ENCODE measurements around the gene CHID1.

The CHID1 gene

DNA sequence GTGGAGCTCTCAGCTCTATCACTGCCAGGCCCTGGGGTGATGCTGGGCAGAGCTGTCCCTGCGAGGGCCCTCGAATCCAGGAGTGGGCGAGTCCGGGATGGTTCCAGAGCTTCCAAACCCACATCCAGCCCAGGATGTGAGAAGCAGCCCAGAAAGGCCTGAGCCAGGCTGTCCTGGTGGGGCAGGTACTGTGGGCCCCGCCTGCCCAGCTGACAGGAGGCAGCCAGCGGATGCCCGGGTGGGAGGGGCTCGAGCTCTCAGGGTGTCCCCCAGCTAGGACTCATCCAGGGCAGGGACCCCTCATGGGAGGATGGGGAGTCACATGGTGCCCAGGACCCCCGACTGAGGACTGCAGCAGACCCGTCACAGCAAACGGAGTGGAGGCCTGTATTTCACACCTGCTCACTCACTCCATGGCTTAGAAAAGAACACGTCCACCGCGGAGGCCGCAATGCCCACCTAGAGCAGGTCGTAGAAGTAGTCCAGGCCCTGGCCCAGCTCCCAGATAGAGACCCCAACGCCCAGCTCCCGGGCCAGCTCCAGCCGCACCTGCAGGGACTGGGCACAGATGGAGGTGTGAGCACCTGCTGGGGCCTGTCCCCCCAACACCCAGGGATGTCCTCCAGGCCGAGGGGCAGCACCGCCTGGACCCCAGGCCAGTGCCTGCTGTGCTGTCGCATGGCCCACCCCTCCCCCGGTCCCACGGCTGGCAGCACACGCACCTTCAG is 41.0 kb downstream of the CHID1 start:
- peaks cover 6% of the 10 kb centered on the region for H3K36me3 Mint-ChIP-seq
- H3K27ac Mint-ChIP-seq: no peak overlapping the region
- H3K9me3 Mint-ChIP-seq: no peaks in the 10 kb centered on the region
- no peak for ATAC-seq
- no peaks in the 10 kb centered on the region for H3K4me1 Mint-ChIP-seq
- no peak overlapping the region for H3K4me3 Mint-ChIP-seq
- DNase-seq (ENCODE audit: low spot score in 2 of 2): no peak

DNA sequence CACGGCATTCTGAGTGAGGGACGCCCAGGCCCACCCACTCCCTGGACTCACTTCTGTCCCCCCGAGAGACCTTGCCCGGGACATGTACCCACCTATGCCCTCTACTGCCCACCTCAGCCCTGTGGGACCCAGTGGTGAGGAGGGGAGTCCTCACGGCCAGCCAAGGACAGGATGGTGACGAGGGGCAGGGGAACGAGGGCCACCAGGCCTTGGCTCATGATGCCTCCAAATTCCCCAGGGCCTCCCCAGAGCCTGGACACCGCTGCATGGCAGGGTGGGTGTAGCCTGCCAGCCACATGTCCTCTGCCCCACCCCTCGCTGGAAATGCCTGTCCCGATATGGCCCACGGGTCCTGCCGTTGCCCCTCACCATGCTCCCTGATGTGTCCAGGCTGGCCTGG is 41.8 kb downstream of the CHID1 start:
- ATAC-seq: no peak

DNA sequence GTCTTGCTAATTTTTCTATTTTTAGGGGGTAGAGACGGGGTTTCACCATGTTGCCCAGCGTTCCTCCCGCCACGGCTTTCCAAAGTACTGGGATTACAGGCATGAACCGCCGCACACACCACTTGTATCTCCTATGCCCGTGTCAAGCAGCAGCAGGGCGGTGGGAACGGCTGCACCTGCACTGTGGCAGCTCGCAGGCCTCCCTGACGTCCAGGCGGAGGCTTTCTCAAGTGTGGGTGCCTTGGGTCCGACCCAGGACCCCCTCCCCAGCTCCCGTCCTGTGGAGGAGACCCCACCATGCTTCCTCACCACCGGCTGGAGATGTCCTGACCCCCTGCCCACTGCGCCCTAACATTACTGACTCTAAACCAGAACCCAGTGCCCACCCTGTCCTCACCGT is 42.2 kb downstream of the CHID1 start:
- Mint-ChIP-seq H3K4me3 (no peak overlapping the region), H3K4me1 (no peaks in the 10 kb centered on the region), H3K27ac (peak overlapping the region; percentile 23), H3K36me3 (peaks cover 7% of the 10 kb centered on the region), H3K9me3 (no peaks in the 10 kb centered on the region)
- ATAC-seq (no peak), DNase-seq (ENCODE audit: low spot score in 2 of 2) (no peak)

More for the DNA sequence above, 41.8 kb downstream of the CHID1 start:
- Mint-ChIP-seq H3K36me3 (peaks cover 6% of the 10 kb centered on the region), H3K4me1 (no peaks in the 10 kb centered on the region), H3K27ac (peak overlapping the region; percentile 23), H3K9me3 (no peaks in the 10 kb centered on the region), H3K4me3 (no peak overlapping the region)
- no peak for DNase-seq (ENCODE audit: low spot score in 2 of 2)

DNA sequence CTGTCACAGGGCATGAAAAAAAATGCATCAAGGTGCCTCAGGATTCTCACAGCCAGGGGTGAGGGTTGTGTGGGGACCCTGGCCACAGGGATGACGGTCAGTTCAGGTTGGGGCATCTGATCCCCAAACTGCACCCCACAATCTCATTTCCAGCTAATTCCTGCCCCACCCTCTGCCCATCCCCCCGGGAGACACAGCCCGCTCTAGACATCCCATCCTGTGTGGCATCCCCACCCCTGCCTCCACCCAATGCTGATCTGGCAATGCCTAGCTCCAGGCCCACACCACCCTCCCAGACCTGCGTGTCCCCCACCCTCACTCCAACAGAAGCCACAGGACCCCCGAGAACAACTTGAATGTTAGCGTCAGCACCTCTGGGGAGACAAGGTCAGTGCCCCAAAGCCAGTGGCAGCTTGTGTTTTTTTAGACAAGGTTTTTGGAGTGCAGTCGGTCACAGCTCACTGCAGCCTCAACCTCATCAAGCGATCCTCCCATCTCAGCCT is 42.7 kb downstream of the CHID1 start:
- DNase-seq (ENCODE audit: low spot score in 2 of 2) (no peak), ATAC-seq (no peak)
- H3K4me1 Mint-ChIP-seq: no peaks in the 10 kb centered on the region
- H3K9me3 Mint-ChIP-seq: no peaks in the 10 kb centered on the region
- H3K36me3 Mint-ChIP-seq: peaks cover 10% of the 10 kb centered on the region
- H3K4me3 Mint-ChIP-seq: no peak overlapping the region
- H3K27ac Mint-ChIP-seq: no peak overlapping the region

DNA sequence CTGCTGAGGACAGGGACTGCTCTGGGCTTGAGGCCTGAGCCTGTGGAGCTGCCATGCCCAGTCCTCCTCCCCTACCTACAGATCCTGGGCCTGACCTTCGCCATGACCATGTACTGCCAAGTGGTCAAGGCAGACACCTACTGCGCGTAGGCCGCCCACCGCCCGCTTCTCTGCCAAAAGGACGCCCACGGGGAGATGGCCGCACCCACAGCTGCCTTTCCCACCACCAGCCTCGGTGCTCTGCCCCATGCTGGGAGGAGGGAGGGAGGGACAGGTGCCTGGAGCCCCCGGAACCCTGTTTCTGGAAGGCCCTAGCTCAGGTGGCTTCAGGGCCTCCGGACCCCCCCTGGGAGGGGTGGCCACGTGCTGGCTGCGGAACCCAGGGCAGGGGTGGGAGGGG is 44.1 kb downstream of the CHID1 start:
- H3K36me3 Mint-ChIP-seq: peaks cover 19% of the 10 kb centered on the region
- ATAC-seq: no peak

DNA sequence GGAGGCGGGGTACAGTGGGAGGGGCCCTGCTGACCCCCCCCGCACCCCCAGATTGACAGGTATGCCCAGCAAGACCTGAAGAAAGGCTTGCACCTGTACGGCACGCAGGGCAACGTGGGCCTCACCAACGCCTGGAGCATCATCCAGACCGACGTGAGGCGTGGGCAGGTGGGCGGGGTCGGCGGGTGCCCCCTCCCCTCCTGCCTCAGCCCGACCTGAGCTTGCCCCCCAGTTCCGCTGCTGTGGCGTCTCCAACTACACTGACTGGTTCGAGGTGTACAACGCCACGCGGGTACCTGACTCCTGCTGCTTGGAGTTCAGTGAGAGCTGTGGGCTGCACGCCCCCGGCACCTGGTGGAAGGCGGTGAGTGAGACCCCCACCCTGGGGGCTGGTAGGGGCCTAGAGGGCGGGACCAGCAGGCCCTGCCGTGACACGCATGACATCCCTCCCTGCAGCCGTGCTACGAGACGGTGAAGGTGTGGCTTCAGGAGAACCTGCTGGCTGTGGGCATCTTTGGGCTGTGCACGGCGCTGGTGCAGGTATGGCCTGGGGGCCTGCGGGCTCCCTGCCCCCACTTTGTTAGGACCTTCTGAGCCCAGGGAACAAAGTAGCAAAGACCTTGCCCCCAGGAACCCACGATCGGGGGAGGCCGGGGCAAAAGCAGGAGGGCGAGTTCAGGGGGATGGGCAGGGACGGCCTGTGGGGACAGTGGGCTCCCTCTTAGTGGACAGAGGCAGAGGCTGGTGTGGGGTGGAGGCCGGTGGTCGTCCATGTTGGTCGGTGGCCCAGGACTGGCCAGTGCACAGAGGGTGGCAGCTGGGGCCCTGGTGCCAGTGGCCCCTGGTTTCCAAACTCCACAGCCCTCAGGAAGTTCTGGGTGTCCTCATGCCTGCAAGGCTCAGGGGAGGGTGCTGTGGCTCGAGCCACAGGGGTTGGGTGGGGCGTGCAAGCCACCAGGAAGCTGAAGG is 44.9 kb downstream of the CHID1 start:
- Mint-ChIP-seq H3K4me3 (no peak overlapping the region), H3K36me3 (peaks cover 20% of the 10 kb centered on the region), H3K27ac (no peak overlapping the region), H3K4me1 (no peaks in the 10 kb centered on the region), H3K9me3 (no peaks in the 10 kb centered on the region)
- DNase-seq (ENCODE audit: low spot score in 2 of 2): no peak
- ATAC-seq: no peak

More for the DNA sequence above, 44.1 kb downstream of the CHID1 start:
- H3K4me3 Mint-ChIP-seq: no peak overlapping the region
- no peak for DNase-seq (ENCODE audit: low spot score in 2 of 2)
- H3K9me3 Mint-ChIP-seq: no peaks in the 10 kb centered on the region
- H3K27ac Mint-ChIP-seq: no peak overlapping the region
- H3K4me1 Mint-ChIP-seq: no peaks in the 10 kb centered on the region

DNA sequence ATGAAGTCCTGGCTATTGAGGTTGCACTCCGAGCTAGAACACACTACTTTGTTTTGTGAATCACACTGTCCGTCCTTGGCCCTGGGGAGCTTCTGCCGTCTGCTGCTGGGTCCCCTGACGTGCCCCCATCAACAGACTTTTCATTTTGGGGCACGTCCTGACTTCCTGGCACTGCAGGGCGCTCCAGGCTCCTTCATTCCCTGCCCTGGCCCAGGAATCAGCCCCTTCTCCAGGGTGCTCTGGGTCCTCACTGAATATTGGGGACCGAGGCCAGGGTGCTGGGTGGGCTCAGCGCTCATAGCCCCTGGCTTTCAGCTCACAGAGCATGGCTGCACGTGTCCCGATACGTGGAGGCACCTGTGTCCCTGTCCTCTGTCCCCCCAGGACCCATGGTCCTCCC is 45.7 kb downstream of the CHID1 start:
- H3K27ac Mint-ChIP-seq: no peak overlapping the region
- no peak for DNase-seq (ENCODE audit: low spot score in 2 of 2)
- ATAC-seq: no peak
- no peak overlapping the region for H3K4me3 Mint-ChIP-seq
- no peaks in the 10 kb centered on the region for H3K9me3 Mint-ChIP-seq
- H3K36me3 Mint-ChIP-seq: peaks cover 20% of the 10 kb centered on the region
- H3K4me1 Mint-ChIP-seq: no peaks in the 10 kb centered on the region

DNA sequence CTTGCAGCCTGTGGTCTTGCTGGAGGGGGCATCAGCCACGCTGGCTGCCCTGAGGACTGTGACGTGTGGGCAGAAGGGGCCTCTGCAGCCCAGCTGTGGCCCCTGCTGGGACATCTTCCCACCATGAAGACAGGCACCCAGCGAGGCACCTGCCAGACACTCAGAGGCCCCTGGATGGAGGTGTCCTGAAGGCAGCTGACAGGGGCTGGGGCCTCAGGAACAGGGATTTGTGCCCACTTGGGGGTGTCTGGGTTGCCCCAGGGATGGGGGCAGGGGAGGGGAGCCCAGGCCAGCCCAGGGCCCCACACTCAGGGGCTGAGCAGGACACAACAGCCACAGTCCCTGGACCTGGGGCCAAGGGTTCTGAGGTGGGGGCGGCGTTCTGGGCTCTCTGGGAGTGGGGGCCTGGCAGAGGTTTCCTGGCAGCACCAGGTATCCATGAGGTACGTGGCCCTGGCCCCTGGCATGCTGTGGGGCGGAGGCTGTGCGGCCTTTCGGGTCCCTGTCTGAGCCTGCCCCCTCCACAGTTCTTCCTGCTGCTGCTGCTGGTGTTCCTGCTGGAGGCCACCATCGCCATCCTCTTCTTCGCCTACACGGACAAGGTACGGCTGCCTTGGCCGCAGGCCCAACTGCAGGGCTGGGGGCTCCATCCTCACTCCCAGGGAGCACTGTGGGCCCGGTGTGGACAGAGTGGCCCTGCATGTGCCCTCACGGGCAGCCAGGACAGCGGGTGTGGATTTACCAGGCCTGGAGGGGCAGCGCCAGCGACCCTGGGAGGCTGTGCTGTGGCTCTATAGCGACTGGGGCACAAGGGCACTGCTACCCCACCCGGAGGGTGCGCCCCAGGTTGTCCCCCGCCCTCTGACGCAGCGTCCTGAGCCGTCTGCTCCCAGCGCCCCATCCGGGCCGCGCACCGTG is 46.4 kb downstream of the CHID1 start:
- peak overlapping the region; percentile 78 for H3K27ac Mint-ChIP-seq
- DNase-seq (ENCODE audit: low spot score in 2 of 2): no peak
- peaks cover 21% of the 10 kb centered on the region for H3K36me3 Mint-ChIP-seq
- no peaks in the 10 kb centered on the region for H3K4me1 Mint-ChIP-seq
- H3K4me3 Mint-ChIP-seq: no peak overlapping the region
- ATAC-seq: peak; percentile 9
- H3K9me3 Mint-ChIP-seq: no peaks in the 10 kb centered on the region

DNA sequence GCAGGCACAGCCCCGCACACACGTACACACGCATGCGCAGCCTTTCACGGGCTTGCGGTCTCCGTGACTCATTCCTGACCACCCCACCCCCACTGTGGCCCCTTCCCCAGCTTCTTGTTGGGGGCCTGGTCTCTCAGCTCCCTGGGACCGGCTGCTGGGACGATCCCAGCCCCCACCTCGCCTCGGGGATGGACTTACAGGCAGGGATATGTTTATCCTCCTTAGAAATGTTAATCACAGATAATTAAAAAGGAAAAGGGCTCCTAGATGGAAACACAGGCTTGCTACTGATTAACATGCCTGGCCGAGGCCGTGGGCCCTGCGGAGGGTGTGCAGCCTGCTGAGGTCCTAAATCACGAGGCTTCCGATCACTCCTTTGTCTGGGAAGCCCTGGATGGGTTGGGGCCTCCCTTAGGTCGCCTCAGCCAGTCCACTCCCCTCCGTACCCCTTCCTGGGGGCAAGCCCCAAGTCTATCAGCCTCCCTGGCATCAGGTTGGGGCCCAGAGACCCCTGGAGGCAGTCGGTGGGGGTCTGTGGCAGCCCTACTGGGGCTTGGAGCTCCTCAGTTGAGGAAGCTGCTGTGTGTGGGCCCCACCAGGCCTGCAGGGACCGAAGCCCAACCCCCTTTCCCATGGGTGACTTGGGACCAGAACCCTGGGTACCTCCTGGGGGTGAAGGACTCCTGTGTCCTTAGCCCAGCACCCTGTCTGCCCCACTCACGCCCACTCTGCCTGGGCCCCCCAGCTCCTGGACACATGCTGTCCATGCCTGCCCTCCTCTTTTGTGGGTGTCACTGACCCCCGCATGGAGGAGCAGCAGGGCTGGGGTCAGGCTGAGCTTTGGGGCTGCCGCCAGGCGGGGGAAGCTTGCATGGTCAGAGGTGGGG is 47.3 kb downstream of the CHID1 start:
- peaks cover 25% of the 10 kb centered on the region for H3K36me3 Mint-ChIP-seq

DNA sequence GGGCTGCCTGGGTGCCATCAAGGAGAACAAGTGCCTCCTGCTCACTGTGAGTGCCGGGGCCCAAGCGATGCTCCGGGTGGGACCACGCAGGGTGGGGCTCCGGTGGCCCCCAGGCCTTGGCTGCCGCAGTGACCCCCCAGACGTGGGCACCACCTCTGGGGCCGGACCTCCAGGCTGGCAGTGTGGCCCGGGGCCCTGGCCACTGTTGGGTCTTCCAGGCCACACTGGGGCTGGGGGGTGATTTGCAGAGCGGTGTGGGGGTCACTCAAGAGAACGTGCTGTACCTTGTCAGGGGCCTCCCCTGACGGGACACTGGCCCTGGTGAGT is 48.0 kb downstream of the CHID1 start:
- H3K9me3 Mint-ChIP-seq: no peaks in the 10 kb centered on the region
- H3K4me1 Mint-ChIP-seq: no peaks in the 10 kb centered on the region
- peak overlapping the region; percentile 61 for H3K27ac Mint-ChIP-seq
- ATAC-seq (no peak), DNase-seq (ENCODE audit: low spot score in 2 of 2) (no peak)
- H3K36me3 Mint-ChIP-seq: peaks cover 25% of the 10 kb centered on the region
- H3K4me3 Mint-ChIP-seq: no peak overlapping the region

More for the DNA sequence above, 47.3 kb downstream of the CHID1 start:
- DNase-seq (ENCODE audit: low spot score in 2 of 2) (no peak), ATAC-seq (peak; percentile 2)
- Mint-ChIP-seq H3K27ac (peak overlapping the region; percentile 78), H3K9me3 (no peaks in the 10 kb centered on the region), H3K4me1 (no peaks in the 10 kb centered on the region), H3K4me3 (no peak overlapping the region)

DNA sequence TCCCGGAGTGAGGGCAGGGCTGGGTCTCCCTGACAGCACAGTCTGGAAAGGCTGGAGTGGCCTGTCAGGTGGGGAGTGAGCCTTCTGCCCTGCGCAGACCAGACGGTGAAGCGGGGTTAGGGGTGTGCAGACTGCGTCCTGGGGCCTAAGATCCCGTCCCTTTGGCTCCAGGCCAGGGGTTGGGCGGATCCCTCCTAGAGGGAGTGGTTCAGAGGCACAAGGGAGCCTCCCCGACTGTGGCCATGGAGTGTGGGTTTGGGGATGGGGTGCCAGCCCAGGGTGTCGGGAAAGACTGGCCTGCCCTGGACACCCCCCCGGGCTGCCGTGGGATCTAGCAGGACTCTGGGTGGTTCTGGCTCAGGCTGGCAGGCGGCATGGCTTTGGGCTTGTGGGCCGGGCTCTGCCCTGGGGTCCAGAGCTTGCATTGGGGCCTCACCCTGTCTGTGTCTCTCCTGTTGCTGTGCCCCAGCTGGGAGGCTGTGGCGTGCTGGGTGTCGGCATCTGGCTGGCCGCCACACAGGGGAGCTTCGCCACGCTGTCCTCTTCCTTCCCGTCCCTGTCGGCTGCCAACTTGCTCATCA is 48.4 kb downstream of the CHID1 start:
- Mint-ChIP-seq H3K27ac (peak overlapping the region; percentile 61), H3K4me1 (peaks cover under 1% of the 10 kb centered on the region), H3K4me3 (no peak overlapping the region), H3K36me3 (peaks cover 25% of the 10 kb centered on the region), H3K9me3 (no peaks in the 10 kb centered on the region)
- no peak for DNase-seq (ENCODE audit: low spot score in 2 of 2)
- ATAC-seq: no peak

DNA sequence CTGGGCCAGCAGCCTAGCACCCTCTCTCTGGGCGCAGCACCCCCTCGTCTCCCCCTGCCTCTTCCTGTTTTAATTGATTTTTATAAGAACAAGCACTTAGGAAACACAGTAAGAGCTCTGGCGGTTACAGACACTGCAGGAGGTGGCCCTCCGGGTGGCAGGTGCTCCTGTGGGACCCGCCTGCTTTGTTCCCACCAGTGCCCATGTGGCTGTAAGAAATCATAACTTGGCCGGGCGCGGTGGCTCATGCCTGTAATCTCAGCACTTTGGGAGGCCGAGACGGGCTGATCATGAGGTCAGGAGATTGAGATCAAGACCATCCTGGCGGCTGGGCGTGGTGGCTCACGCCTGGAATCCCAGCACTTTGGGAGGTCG is 49.5 kb downstream of the CHID1 start:
- no peaks in the 10 kb centered on the region for H3K9me3 Mint-ChIP-seq
- H3K27ac Mint-ChIP-seq: no peak overlapping the region
- DNase-seq (ENCODE audit: low spot score in 2 of 2) (no peak), ATAC-seq (no peak)
- H3K36me3 Mint-ChIP-seq: peaks cover 25% of the 10 kb centered on the region
- no peak overlapping the region for H3K4me3 Mint-ChIP-seq
- H3K4me1 Mint-ChIP-seq: peaks cover 7% of the 10 kb centered on the region

DNA sequence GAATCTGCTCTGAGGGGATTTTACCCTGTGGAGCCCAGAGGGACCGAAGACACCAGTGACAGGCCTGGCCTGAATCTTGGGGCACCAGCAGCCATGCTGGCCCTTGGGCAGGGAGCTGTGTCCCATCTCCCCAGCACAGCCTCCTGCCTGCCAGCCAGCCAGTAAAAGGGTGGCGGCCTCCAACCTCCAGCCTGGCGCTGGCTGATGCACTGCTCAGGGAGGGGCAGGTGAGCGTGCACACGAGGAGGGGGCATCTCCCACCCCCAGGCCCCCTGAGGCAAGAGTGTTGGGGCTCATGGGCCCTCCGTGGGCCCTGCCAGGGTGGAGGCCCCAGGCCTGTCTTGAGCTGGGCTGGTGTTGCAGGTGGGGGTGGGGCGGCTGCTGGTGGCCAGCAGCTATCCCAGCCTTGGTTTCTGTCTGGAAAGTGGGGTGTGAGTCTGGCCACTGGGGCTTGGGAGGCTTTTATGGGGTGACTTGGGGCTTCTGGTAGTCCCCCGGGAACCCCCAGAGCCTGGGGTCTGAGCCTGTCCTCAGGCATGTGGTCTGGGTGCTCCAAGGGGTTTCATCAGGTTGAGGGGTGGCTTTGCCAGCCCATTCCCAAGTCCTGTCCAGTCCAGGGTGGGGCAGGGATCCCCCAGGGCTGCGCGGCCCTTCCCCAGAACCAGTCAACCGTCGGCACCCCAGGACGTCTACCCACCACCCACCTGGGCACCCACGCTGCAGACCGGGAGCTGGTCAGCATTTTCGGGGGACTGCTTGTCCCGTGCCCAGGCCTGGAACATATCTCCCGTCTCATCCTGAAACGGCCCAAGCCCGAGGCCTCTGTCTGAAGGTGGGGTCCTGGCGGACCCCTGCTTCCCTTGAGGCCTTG is 50.1 kb downstream of the CHID1 start:
- peaks cover 25% of the 10 kb centered on the region for H3K36me3 Mint-ChIP-seq
- no peaks in the 10 kb centered on the region for H3K9me3 Mint-ChIP-seq
- DNase-seq (ENCODE audit: low spot score in 2 of 2) (no peak), ATAC-seq (no peak)
- no peak overlapping the region for H3K4me3 Mint-ChIP-seq
- peaks cover 7% of the 10 kb centered on the region for H3K4me1 Mint-ChIP-seq
- no peak overlapping the region for H3K27ac Mint-ChIP-seq

All from stimulated activated effector memory CD8-positive, alpha-beta T cell treated with anti-CD3 and anti-CD28 coated beads, Interleukin-12 subunit alpha, Interleukin-12 subunit beta, amount 100 ng/mL, for 72 hours (primary cell).